IgD-negative memory B cell (primary cell): ENCODE measurements around the gene DCC. TPM values are rescaled to one million over a fixed set of nuclear protein-coding genes. Genes with fewer than 3 reads are reported as not detected.

ENCODE experiments used
- H3K27ac Mint-ChIP-seq, 3 donors: one replicate each; pipeline ENCODE4 v1.8.0; 2020 to 2022; ENCODE audit warnings: mild to moderate bottlenecking in 3 of 3, mixed read lengths in 3 of 3, moderate library complexity in 1 of 3
- H3K27me3 Mint-ChIP-seq: one replicate; pipeline ENCODE4 v1.8.0; 2021; ENCODE audit warnings: mixed read lengths
- H3K36me3 Mint-ChIP-seq: one replicate; pipeline ENCODE4 v1.8.0; 2020; ENCODE audit warnings: mild to moderate bottlenecking, mixed read lengths
- H3K4me1 Mint-ChIP-seq, 3 donors: one replicate each; pipeline ENCODE4 v1.8.0; 2020 to 2022; ENCODE audit warnings: mixed read lengths in 3 of 3, mild to moderate bottlenecking in 1 of 3
- H3K4me3 Mint-ChIP-seq, 4 donors: one replicate each; pipeline ENCODE4 v1.8.0; 2020 to 2022; ENCODE audit warnings: mild to moderate bottlenecking in 4 of 4, mixed read lengths in 4 of 4, moderate library complexity in 3 of 4
- H3K9me3 Mint-ChIP-seq, 3 donors: one replicate each; pipeline ENCODE4 v1.8.0; 2020 to 2021; ENCODE audit warnings: mixed read lengths in 3 of 3, mild to moderate bottlenecking in 1 of 3
- polyA plus RNA-seq: library from polyadenylated mRNA; unstranded; fragments of 300-500 nt; fragmentation: Illumina TruSeq; gene quantifications from one replicate; pipeline ENCODE4 v1.2.3, GENCODE V29; 2021

Gene DCC
- polyA plus RNA-seq, 1 donor from 2014 or later: not detected

DNA sequence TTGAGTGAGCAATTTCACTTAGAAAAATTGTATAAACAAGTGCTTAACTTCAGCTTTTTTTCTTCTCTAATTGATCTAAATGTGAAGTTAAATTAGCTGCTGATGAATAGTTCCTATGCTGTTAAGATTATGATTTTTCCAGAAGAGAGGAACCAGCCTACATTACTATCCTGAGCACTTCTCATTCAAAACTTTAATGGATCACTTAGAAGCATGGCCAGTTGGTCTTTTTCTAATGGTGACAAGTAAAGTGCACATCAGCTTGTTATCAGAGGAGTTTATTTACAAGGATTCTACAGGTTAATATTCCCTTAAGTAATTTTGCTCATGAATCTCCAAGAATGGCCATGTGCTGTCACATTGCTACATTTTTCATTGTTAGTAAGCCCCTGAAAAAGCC lies 37.1 kb downstream of the DCC start:
- no peaks in the 10 kb centered on the region for H3K36me3 Mint-ChIP-seq
- peaks cover 0 to 3% (median 2%) of the 10 kb centered on the region in 3 donors for H3K9me3 Mint-ChIP-seq
- H3K4me1 Mint-ChIP-seq: no peaks in the 10 kb centered on the region
- H3K27me3 Mint-ChIP-seq: no peaks in the 10 kb centered on the region
- H3K27ac Mint-ChIP-seq: no peak overlapping the region
- H3K4me3 Mint-ChIP-seq: no peak overlapping the region

DNA sequence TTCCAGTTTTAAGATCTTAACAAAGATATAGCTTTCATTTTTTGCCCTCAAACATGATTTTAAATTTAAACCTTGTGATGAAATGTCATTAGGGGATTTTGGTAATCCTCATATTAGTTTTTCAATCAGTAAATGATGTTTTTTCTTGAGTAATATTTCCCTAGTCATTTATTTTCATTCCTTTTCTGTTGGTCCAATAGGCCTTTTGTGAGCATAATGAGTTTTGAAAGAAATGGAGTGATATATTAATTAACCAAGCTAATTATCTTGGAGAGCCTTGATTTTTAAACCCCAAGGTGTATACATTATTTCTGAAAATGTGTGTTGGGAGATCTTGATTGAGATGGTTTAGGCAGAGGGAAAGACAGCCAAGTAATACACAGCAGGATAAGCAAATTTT lies 46.3 kb downstream of the DCC start:
- Mint-ChIP-seq H3K27me3 (no peaks in the 10 kb centered on the region), H3K9me3 (peaks cover 0 to 2% (median 0%) of the 10 kb centered on the region in 3 donors), H3K36me3 (no peaks in the 10 kb centered on the region), H3K27ac (no peak overlapping the region), H3K4me1 (no peaks in the 10 kb centered on the region), H3K4me3 (no peak overlapping the region)

DNA sequence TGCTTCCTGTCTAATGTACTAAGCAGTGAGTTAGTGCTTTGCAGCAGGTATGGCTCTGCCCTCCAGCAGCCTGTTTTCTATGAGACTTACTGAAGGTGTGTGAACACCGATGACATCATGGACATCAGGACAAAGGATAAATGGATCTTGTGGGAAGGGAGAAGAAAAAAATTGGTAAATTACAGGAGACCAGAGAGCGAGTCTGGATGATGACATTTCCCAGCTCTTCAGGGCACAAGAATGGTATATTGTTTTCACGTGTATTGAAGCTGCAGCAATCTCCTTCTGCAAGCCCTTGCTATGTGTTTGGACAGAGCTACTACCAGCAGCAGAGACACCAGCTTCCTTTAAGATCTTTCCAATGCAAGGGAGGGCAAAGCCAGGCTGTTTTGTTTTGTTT lies 47.2 kb downstream of the DCC start:
- Mint-ChIP-seq H3K27me3 (no peaks in the 10 kb centered on the region), H3K36me3 (no peaks in the 10 kb centered on the region), H3K4me1 (no peaks in the 10 kb centered on the region), H3K4me3 (no peak overlapping the region), H3K9me3 (peaks cover 0 to 6% (median under 1%) of the 10 kb centered on the region in 3 donors), H3K27ac (no peak overlapping the region)

DNA sequence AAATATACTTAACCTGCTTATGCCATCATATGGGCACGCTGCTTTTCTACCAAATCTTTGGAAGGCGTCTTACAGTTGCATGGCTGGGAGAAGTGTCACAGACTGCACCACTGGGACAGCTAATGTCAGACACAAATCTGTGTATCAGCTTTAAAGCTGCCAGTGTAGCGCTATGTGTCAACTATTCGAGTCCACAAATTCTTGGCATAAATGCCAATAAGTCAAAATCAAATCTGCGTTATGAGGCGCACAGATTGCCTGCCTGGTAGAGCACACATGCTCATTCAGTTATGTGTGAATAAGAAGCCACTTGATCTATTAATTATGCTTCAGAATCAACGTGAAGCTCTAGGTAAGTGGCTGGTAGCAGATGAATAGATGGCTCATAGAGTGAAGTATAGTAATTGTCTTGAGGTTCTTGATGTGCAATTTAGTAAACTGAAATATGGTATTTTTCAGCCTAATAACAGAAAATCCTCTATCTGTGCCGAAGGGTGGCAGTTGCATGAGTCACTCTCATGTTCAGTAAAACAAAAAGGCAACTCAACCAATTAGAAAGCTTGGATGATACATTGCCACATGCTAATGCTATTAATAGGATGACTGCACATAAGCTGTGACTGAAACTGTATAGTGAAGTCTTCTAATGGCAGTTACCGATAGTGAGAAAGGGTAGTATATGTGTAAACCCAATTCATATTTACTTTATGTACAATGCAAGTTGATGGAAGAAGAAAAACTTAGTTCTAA lies 52.0 kb downstream of the DCC start:
- Mint-ChIP-seq H3K9me3 (peaks cover 4 to 6% (median 4%) of the 10 kb centered on the region in 3 donors), H3K36me3 (no peaks in the 10 kb centered on the region), H3K27ac (no peak overlapping the region), H3K27me3 (peaks cover 2% of the 10 kb centered on the region), H3K4me1 (no peaks in the 10 kb centered on the region), H3K4me3 (no peak overlapping the region)

DNA sequence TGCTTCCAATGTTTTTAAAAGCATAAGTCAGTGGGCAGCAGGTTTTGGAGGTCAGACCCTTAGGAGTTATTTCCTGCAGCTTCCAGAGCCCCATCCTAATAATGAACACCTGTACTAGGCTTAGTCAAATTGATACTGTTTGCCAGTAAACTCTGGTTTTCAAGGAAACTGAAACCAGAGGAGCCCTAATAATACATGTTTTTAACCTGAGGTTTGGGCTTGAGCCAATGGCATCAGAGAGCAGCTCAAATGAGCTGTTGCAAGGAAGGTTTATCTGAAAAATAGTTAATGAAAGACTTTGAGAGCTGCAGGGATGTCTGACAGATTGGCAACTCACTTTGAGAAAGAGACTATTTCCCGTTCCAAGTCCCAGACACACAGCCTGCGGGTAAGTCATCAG lies 54.6 kb downstream of the DCC start:
- H3K36me3 Mint-ChIP-seq: no peaks in the 10 kb centered on the region
- peaks cover 2% of the 10 kb centered on the region for H3K27me3 Mint-ChIP-seq
- peaks cover 4 to 5% (median 4%) of the 10 kb centered on the region in 3 donors for H3K9me3 Mint-ChIP-seq
- no peak overlapping the region for H3K27ac Mint-ChIP-seq
- H3K4me1 Mint-ChIP-seq: no peaks in the 10 kb centered on the region
- no peak overlapping the region for H3K4me3 Mint-ChIP-seq

DNA sequence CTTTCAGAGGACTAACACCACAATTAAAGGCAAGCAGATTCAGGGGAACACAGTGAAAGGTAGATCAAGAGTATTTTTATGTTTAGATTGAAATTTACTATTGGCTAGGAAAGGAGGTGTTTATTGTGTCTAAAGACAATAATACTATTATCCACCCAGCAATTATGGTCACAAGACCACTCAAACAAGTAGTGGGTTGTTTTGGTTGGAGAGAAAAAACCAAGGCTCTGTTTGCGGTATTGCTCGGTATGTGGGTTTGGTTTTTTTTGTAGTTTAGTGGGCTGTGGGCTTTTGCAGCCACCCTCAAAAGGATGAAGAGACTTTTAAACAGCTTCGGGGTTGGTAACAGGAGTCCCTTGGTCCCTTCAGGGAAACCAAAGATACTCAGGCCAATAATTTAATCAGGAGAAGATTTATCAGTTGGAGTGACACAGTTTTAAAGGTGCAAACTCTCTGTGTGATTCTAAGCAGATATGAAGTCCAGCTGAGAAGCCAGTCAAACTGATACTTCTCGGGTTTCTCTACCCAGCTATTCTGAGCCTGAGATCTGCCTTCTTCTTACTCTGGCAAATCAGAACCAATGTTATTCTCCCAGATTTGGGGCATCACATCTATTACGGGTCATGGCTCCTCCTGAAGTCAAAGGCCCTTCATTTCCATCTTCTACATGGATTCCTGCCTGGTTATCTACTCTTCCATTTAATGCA lies 55.3 kb downstream of the DCC start:
- H3K27ac Mint-ChIP-seq: no peak overlapping the region
- H3K27me3 Mint-ChIP-seq: peaks cover 2% of the 10 kb centered on the region
- no peaks in the 10 kb centered on the region for H3K4me1 Mint-ChIP-seq
- no peaks in the 10 kb centered on the region for H3K36me3 Mint-ChIP-seq
- no peak overlapping the region for H3K4me3 Mint-ChIP-seq
- H3K9me3 Mint-ChIP-seq: peaks cover 4 to 5% (median 4%) of the 10 kb centered on the region in 3 donors

DNA sequence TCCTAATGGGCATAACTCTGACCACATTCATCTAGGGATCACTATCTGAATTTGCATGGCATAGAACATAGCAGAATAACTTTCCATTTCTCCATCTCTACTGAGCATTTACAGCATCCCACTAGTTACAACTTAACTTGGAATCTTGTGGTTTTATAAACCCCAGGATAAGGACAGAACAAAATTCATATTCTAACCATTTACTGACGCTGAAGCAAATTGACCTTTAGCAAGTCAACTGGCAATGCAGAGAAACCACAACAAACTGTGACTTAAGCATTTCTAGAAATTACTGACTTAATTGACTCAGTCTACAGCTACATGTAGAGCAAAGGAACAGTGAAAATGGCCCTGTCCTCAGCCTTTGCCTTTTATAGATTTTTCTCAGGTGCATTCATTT lies 61.2 kb downstream of the DCC start:
- Mint-ChIP-seq H3K27ac (no peak overlapping the region), H3K4me3 (no peak overlapping the region), H3K36me3 (no peaks in the 10 kb centered on the region), H3K9me3 (peaks cover 0 to 8% (median 0%) of the 10 kb centered on the region in 3 donors), H3K27me3 (no peaks in the 10 kb centered on the region), H3K4me1 (no peaks in the 10 kb centered on the region)

DNA sequence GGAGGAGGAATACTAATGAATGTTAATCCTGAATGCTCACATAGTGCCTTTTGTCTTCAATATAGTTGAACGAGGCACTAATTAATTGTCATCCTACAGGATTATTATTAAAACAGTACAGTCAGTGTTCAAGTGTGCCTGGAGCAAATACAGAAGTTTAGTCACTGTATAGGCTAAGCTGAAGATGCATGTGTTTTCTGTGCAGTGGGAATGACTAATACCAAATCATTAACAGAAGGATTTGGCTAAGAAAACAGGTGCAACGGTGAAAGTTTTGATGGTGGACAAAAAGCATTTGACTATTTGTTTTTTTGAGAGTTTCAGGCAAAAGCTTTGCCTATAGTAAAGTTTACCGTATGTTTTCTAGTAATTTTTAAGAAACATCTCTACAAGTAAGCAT lies 62.8 kb downstream of the DCC start:
- H3K27ac Mint-ChIP-seq: no peak overlapping the region
- H3K27me3 Mint-ChIP-seq: no peaks in the 10 kb centered on the region
- peaks cover 0 to 8% (median 0%) of the 10 kb centered on the region in 3 donors for H3K9me3 Mint-ChIP-seq
- no peaks in the 10 kb centered on the region for H3K36me3 Mint-ChIP-seq
- H3K4me3 Mint-ChIP-seq: no peak overlapping the region
- H3K4me1 Mint-ChIP-seq: no peaks in the 10 kb centered on the region

DNA sequence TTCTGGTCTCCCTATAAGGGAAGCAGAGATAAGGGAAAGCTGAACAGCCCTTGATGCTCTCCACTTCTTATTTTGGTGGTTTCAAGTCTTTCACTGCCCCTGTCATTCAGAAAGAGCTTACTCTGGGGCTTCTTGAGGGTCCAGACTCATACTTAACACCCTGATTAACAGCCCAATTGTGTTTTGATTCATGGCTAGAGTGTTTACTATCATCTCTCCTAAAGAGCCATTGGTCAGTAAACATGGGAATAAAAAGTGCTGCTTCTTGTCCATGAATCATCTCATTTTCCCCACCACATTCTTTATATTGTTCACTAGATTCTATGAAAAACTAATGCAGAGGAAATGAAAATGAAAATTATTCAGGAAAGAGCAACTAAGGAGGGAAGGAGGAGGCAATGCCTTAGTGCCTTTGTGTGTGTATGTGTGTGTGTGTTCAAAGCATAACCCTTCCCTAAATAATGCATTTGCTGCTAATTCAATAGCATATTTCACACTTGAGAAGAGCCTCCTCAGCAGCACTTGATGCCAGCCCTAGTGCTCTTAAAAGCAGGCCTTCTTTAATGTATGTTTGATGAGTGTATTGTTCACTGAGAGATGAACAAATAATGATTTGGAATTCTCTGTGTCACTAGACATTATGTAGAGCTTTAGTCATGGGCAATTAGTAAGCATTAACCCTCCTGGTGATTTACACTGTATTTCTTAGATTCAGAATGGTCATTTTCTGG lies 63.5 kb downstream of the DCC start:
- H3K27ac Mint-ChIP-seq: no peak overlapping the region
- H3K9me3 Mint-ChIP-seq: peaks cover 0 to 8% (median 0%) of the 10 kb centered on the region in 3 donors
- no peak overlapping the region for H3K4me3 Mint-ChIP-seq
- H3K4me1 Mint-ChIP-seq: no peaks in the 10 kb centered on the region
- no peaks in the 10 kb centered on the region for H3K36me3 Mint-ChIP-seq
- H3K27me3 Mint-ChIP-seq: no peaks in the 10 kb centered on the region

DNA sequence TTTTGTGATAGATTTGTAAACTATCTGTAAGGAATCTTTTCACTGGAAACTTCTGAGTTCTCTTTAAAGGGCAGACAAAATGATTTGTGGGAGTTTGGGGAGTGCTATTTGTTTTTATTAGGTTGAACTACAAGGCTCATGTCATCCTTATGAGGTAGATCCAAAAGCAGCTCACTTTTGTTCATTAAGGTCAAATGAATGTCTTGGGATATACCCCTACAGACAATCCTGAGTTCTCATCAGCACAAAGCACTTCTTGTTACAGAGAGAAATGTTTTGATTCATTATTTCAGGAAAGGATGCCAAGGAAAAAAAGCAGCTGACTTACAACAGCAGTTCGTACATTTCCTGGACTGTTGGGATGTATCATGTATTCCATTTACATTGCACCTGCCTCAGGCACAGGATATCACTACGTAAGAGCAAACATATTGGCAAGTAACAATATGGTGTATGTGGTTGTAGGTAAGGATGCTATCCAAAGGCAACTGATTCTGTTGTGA lies 68.9 kb downstream of the DCC start:
- Mint-ChIP-seq H3K27ac (no peak overlapping the region), H3K4me3 (no peak overlapping the region), H3K9me3 (peaks cover 0 to 5% (median 0%) of the 10 kb centered on the region in 3 donors), H3K27me3 (no peaks in the 10 kb centered on the region), H3K36me3 (no peaks in the 10 kb centered on the region), H3K4me1 (no peaks in the 10 kb centered on the region)

DNA sequence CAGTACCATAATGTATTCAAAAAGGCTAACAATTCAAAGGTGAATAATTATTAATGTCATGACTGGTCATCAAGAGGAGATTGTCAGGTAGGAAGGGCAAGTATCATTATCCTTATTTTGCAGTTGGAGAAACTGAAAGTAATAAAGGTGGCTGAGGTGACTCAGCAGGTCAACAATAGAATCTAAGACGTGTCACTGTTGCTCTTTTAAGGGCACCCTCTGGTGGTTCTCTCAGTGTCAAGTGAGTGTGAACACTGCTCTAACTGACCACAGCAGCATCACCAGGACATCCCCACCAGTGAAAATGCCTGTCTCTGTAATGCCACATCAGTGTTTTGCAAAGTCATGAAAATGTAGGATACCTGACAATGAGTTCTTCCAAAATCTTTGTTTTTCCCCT lies 69.7 kb downstream of the DCC start:
- Mint-ChIP-seq H3K4me3 (no peak overlapping the region), H3K27ac (no peak overlapping the region), H3K4me1 (no peaks in the 10 kb centered on the region), H3K9me3 (no peaks in the 10 kb centered on the region), H3K36me3 (no peaks in the 10 kb centered on the region), H3K27me3 (no peaks in the 10 kb centered on the region)

DNA sequence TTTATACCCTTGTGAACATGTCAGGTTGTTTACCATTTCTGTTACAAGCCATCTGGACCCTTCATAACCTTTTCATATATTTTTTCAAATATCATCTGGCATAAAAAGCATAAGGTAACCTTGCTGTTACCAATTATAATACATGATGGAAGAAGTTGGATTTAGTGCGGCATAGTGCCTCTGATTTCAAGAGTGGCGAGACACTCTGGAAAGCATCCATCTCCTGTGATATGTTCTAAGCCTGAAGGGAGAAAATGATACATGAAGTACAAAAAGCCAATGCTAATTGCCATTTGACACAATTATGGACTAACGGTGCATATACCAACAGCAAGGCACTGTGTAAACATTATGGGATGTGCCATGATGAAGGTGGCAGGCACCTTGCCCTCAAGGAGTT lies 75.1 kb downstream of the DCC start:
- Mint-ChIP-seq H3K9me3 (peaks cover 0 to 5% (median 1%) of the 10 kb centered on the region in 3 donors), H3K36me3 (no peaks in the 10 kb centered on the region), H3K27ac (no peak overlapping the region), H3K4me1 (no peaks in the 10 kb centered on the region), H3K27me3 (no peaks in the 10 kb centered on the region), H3K4me3 (no peak overlapping the region)

DNA sequence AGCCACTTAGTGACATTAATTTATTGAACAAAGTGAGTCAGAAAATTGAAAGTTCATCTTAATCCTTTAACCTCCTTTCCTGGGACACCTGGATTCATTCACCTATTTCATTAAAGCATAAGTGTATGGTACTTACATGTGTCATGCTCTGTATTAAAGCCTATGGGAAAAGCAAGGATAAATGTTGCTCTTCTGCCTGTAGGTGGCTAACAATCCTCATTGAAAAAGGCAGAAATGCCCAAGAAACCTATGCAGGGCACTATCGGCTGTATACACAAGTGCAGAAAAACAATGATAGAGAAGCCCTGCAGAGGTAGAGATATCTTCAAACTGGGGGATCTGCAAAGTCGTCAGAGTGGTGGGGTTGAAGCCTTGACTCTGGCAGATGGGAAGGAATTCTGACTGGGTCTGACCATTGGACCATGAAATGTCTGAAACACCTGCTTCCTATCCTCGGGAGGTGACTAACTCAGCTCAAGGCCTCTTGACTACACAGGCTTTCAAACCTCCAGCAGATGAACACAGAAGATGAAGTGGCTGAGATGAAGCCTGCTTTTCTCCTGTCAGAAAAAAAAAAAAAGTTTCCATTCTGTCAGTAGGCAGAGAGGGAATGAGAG lies 83.1 kb downstream of the DCC start:
- H3K36me3 Mint-ChIP-seq: no peaks in the 10 kb centered on the region
- no peak overlapping the region for H3K27ac Mint-ChIP-seq
- H3K27me3 Mint-ChIP-seq: no peaks in the 10 kb centered on the region
- no peaks in the 10 kb centered on the region for H3K4me1 Mint-ChIP-seq
- no peak overlapping the region for H3K4me3 Mint-ChIP-seq
- H3K9me3 Mint-ChIP-seq: peaks cover 0 to 5% (median 4%) of the 10 kb centered on the region in 3 donors

DNA sequence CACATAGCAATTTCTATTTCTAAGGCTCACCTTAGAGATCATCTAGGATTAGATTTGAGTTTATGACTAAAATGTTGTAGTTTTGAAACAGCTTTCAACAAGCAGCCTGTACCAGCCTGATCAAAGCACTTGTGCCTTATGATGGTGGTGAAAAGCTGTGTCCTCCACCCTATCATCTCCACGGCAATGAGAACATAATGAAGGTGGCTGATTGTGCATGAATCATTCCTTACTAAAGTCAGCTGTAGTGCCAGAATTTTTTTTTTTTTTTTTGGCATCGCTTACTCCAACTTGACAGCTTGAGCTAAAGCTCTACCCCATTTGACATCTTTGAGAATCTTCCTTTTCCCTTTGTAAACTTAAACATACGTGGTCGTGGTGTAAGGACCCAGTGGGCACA lies 86.0 kb downstream of the DCC start:
- Mint-ChIP-seq H3K4me1 (no peaks in the 10 kb centered on the region), H3K36me3 (no peaks in the 10 kb centered on the region), H3K9me3 (peaks cover 0 to 4% (median 4%) of the 10 kb centered on the region in 3 donors), H3K27me3 (no peaks in the 10 kb centered on the region), H3K4me3 (no peak overlapping the region), H3K27ac (no peak overlapping the region)

DNA sequence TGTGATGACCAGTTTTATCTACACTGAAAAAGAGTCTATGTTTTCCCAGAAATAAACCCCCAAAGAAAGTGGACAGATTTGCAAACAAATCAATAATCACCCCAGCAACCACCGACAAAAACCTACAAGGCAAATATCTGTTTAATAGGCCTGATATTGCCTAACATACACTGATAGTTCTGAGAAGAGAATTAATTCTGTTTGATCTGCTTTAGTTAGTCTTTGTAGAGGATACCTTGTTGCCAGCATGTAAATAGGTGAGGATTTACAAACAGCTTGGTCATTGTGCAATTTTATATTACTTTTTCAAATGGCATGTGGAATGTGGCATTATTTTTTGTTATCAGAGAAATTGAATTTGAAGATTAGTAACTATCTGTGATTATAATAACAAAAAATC lies 86.5 kb downstream of the DCC start:
- Mint-ChIP-seq H3K9me3 (peaks cover 0 to 4% (median 4%) of the 10 kb centered on the region in 3 donors), H3K4me3 (no peak overlapping the region), H3K36me3 (no peaks in the 10 kb centered on the region), H3K4me1 (no peaks in the 10 kb centered on the region), H3K27me3 (no peaks in the 10 kb centered on the region), H3K27ac (no peak overlapping the region)
